Prostate gland (tissue), 2 donors: Measurements from ENCODE around the gene EN1. TPM values are rescaled to one million over a fixed set of nuclear protein-coding genes. Genes with fewer than 3 reads are reported as not detected.

Experiments
- DNase-seq: peaks from one replicate; pipeline ENCODE4 v3.0.0-alpha.2; 2019; ENCODE audit warnings: low spot score
- H3K27ac ChIP-seq, 2 donors: fragments of 200-600 bp; sonication (generic); 2 replicates each; pipeline ENCODE4 v1.5.1; 2017 to 2019
- H3K27me3 ChIP-seq: fragments of 200-600 bp; sonication (generic); replicated peaks from 2 replicates; pipeline ENCODE4 v1.5.1; 2019; ENCODE audit not compliant: insufficient read depth
- H3K36me3 ChIP-seq, 2 donors: fragments of 200-600 bp; sonication (generic); 1 replicate in 1 of 2; 2 replicates in 1 of 2; pipeline versions ENCODE4 v1.5.1 to v1.8.1; 2017 to 2019
- H3K4me1 ChIP-seq: fragments of 200-600 bp; sonication (generic); replicated peaks from 2 replicates; pipeline ENCODE4 v1.5.1; 2019
- H3K4me3 ChIP-seq, 2 donors: fragments of 200-600 bp; sonication (generic); 2 replicates each; pipeline ENCODE4 v1.5.1; 2017 to 2019
- H3K9me3 ChIP-seq: fragments of 200-600 bp; sonication (generic); 2 replicates; pipeline ENCODE4 v1.5.1; 2017
- CTCF ChIP-seq, 4 experiments: fragments of 200-600 bp in 2 of 4; fragments of 450-650 bp in 2 of 4; sonication (generic) in 2 of 4; IDR thresholded peaks; 1 replicate in 3 of 4; 2 replicates in 1 of 4; pipeline ENCODE4 v1.5.1; 2016 to 2019; ENCODE audit warnings: antibody characterized with exemption in 4 of 4, mild to moderate bottlenecking in 2 of 4, moderate library complexity in 2 of 4
- POLR2A ChIP-seq: fragments of 450-650 bp; IDR thresholded peaks from one replicate; pipeline ENCODE4 v1.6.1; 2016; ENCODE audit warnings: antibody characterized with exemption, mild to moderate bottlenecking
- POLR2AphosphoS5 ChIP-seq: sonication (generic); formaldehyde crosslinking; IDR thresholded peaks from one replicate; pipeline ENCODE4 v1.6.1; 2017; ENCODE audit warnings: antibody characterized with exemption
- WGBS: methylation state at CpG from one replicate; pipeline ENCODE4 v1.1.5; 2018; 5-methylcytosine and 5-hydroxymethylcytosine counted together
- intact Hi-C: fragments of 100-400 bp; cut with DNase I; formaldehyde crosslinking; loops from one replicate; pipeline ENCODE4 v1.14.2; 2022
- total RNA-seq, 2 donors: library from RNA; depleted of rRNA; stranded (reverse); fragments of >200 nt; gene quantifications; one replicate each; pipeline ENCODE4 v1.1.0, GENCODE V29; 2016

Gene EN1
- total RNA-seq, 2 donors from 2014 or later, result 0.09 TPM; not detected in 1

GRCh38 chr2:118848381-118849225, 1.2 kb upstream of the EN1 start:
- WGBS, result 6% methylated on average over 46 of the region's 46 CpGs
- no peak for DNase-seq
- Histone ChIP-seq H3K4me1 (no peaks in the 10 kb centered on the region), H3K27me3 (peaks cover 77% of the 10 kb centered on the region), H3K9me3 (no peaks in the 10 kb centered on the region), H3K4me3 (no peak overlapping the region), H3K36me3 (no peaks in the 10 kb centered on the region), H3K27ac (no peak overlapping the region)
- no peak for TF ChIP-seq POLR2AphosphoS5
- no peak for TF ChIP-seq CTCF (IDR thresholded peaks at IDR 0.05)
- no peak for TF ChIP-seq POLR2A
- intact Hi-C loops, result no loop called here

DNA sequence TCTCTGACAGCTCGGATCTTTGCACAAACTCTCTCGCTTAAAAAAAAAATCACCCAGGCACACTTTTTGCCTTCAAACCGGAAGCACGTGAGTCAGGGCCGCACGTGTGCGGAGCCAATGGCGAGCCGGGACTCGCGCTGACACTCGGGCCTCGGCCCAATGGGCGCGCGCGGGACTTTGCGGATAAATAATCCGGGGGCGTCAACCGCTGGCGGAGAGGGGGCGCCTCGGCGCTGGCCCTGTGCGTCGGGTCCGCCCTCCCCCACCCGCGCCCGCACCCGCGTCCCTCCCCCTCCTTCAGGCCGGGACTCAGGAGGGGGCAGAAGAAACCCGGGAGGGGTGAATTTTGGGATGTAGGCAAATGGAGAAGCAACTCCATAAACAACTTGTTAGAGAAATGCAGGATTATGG, 319 bp upstream of the EN1 start:
- TF ChIP-seq POLR2AphosphoS5, result no peak
- TF ChIP-seq CTCF (IDR thresholded peaks at IDR 0.05), result no peak
- no peak for TF ChIP-seq POLR2A
- Histone ChIP-seq H3K4me1 (no peaks in the 10 kb centered on the region), H3K27ac (no peak overlapping the region), H3K9me3 (no peaks in the 10 kb centered on the region), H3K36me3 (no peaks in the 10 kb centered on the region), H3K27me3 (peaks cover 78% of the 10 kb centered on the region), H3K4me3 (no peak overlapping the region)
- intact Hi-C loops, result no loop called here
- DNase-seq, result no peak
- WGBS, result 3% methylated on average over 35 of the region's 35 CpGs

- Histone ChIP-seq H3K4me3 (peak overlapping the region in 1 of 2 donors; percentile 19), H3K27me3 (peaks cover 82% of the 10 kb centered on the region), H3K27ac (no peak overlapping the region), H3K36me3 (no peaks in the 10 kb centered on the region), H3K9me3 (no peaks in the 10 kb centered on the region), H3K4me1 (no peaks in the 10 kb centered on the region)
- no peak for TF ChIP-seq POLR2AphosphoS5
- no peak for TF ChIP-seq CTCF (IDR thresholded peaks at IDR 0.05)
- no peak for TF ChIP-seq POLR2A
- WGBS, result under 1% methylated on average over 38 of the region's 63 CpGs
- intact Hi-C loops, result no loop called here
- DNase-seq, result no peak
Observed at GRCh38 chr2:118846442-118846952, 951 bp downstream of the EN1 start.

GRCh38 chr2:118845522-118846441, 1.7 kb downstream of the EN1 start:
- H3K4me3 ChIP-seq, result no peak overlapping the region
- no peak for TF ChIP-seq CTCF (IDR thresholded peaks at IDR 0.05)
- no peak for TF ChIP-seq POLR2AphosphoS5
- TF ChIP-seq POLR2A, result no peak

More at GRCh38 chr2:118845522-118846441, 1.7 kb downstream of the EN1 start:
- Histone ChIP-seq H3K36me3 (no peaks in the 10 kb centered on the region), H3K4me1 (no peaks in the 10 kb centered on the region), H3K27ac (no peak overlapping the region), H3K9me3 (no peaks in the 10 kb centered on the region), H3K27me3 (peaks cover 80% of the 10 kb centered on the region)
- 12% methylated on average over 35 of the region's 47 CpGs for WGBS
- intact Hi-C loops, result no loop called here
- no peak for DNase-seq
